Subcutaneous abdominal adipose tissue (tissue), 5 donors: Measurements from ENCODE around the gene CDC14A.

Source experiments
- H3K27ac ChIP-seq: one replicate; pipeline ENCODE4 v1.7.0; 2013; ENCODE audit warnings: low read depth, mild to moderate bottlenecking, inconsistent platforms, low read length, moderate library complexity
- H3K27me3 ChIP-seq, 5 donors: one replicate each; pipeline ENCODE4 v1.7.0; 2013; ENCODE audit warnings: low read length in 5 of 5, inconsistent platforms in 1 of 5; ENCODE audit not compliant: control insufficient read depth in 5 of 5, insufficient read depth in 4 of 5
- H3K36me3 ChIP-seq, 5 donors: one replicate each; pipeline ENCODE4 v1.7.0; 2013; ENCODE audit warnings: low read length in 5 of 5; ENCODE audit not compliant: control insufficient read depth in 5 of 5, insufficient read depth in 5 of 5
- H3K4me1 ChIP-seq, 5 donors: one replicate each; pipeline ENCODE4 v1.7.0; 2013; ENCODE audit warnings: low read length in 5 of 5, mild to moderate bottlenecking in 3 of 5, moderate library complexity in 1 of 5; ENCODE audit not compliant: control insufficient read depth in 5 of 5, insufficient read depth in 5 of 5
- H3K4me3 ChIP-seq, 5 donors: one replicate each; pipeline ENCODE4 v1.7.0; 2013; ENCODE audit warnings: low read length in 5 of 5, low read depth in 1 of 5
- H3K9ac ChIP-seq, 5 donors: one replicate each; pipeline ENCODE4 v1.7.0; 2013; ENCODE audit warnings: low read length in 5 of 5, mild to moderate bottlenecking in 4 of 5, moderate library complexity in 3 of 5
- H3K9me3 ChIP-seq, 5 donors: one replicate each; pipeline ENCODE4 v1.7.0; 2013; ENCODE audit warnings: low read length in 5 of 5; ENCODE audit not compliant: control insufficient read depth in 5 of 5
- donor health status: healthy.
- donor health status: healthy.
- donor health status: healthy.
- donor health status: healthy.
- donor health status: healthy.

CDC14A gene

DNA sequence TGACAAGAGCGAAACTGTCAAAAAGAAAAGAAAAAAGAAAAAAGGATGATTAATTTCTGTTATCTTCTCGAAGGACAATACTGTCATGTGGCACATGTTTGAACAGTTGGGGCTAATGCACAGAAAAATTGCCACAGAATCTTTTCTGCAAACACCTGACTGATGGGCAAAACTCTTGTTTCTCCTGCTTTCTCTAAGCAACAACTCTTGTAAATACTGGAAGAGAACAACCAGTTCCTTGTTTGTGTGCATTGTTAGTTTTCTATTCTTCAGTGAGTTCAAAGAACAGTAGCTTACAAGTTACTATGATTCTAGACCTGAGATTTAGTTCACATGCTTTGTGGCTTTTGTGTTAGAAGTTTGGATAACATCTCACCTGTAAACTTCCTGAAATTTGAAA, 60.7 kb downstream of the CDC14A start:
- no peaks in the 10 kb centered on the region for H3K36me3 ChIP-seq
- H3K9me3 ChIP-seq: no peaks in the 10 kb centered on the region
- no peak overlapping the region for H3K4me3 ChIP-seq
- no peak overlapping the region for H3K9ac ChIP-seq
- H3K27me3 ChIP-seq: no peaks in the 10 kb centered on the region
- no peak overlapping the region for H3K27ac ChIP-seq
- H3K4me1 ChIP-seq: peaks cover 0 to 15% (median 6%) of the 10 kb centered on the region in 5 donors

DNA sequence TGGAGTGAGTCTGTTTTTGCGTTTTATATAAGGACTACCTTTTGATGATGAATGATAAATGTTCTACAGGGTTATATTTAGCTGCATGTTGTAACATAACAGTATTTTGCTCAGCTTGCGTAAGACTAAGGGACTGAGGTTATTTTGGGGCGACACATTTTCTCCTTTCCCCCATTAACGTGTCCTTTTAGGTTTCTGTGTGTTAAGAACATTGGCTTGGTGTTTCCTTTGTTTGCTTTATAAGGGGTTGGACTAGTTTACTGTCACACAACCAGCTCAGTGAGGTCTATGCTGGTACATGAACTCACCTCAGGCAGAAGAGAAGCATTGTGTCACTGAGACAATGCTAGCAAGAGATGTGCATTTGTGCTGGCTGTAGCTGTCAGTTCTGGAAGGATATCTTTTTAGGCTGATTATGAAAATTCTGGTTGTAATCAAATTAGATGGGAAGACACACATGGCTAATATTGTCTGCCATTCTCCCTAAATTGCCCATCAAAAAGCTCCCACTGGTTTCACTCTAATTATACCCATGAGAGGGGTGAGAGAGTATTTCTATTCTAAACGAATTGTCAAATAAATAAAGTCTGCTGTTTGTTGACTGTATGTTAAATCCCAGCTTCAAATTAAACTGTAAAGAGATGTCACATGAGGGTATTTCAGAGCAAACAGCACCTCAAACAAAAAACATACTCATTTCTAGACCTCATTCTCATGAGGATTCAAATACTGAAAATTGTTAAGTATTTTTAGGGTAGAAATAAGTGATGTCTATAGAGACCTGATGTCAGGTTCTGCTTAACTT, 62.6 kb downstream of the CDC14A start:
- Histone ChIP-seq H3K9me3 (no peaks in the 10 kb centered on the region), H3K9ac (no peak overlapping the region), H3K4me3 (no peak overlapping the region), H3K4me1 (peaks cover 0 to 15% (median 6%) of the 10 kb centered on the region in 5 donors), H3K27ac (no peak overlapping the region), H3K36me3 (no peaks in the 10 kb centered on the region), H3K27me3 (no peaks in the 10 kb centered on the region)

DNA sequence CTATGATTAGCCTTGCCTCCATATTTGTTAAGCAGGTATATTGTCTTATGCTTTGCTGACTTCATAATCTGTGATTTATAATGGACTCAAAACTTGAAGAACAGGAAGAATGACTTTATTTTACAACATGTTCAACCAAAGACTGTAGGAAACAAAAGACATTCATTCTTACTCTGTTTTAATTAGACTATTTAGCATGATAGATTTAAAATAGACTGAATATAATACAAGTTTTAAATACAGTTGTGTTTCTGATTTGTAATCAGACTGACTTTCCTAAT, 63.1 kb downstream of the CDC14A start:
- H3K27me3 ChIP-seq: no peaks in the 10 kb centered on the region
- no peak overlapping the region for H3K9ac ChIP-seq
- H3K4me3 ChIP-seq: no peak overlapping the region
- no peaks in the 10 kb centered on the region for H3K9me3 ChIP-seq
- no peaks in the 10 kb centered on the region for H3K36me3 ChIP-seq
- H3K4me1 ChIP-seq: peaks cover 0 to 15% (median 6%) of the 10 kb centered on the region in 5 donors
- H3K27ac ChIP-seq: no peak overlapping the region

DNA sequence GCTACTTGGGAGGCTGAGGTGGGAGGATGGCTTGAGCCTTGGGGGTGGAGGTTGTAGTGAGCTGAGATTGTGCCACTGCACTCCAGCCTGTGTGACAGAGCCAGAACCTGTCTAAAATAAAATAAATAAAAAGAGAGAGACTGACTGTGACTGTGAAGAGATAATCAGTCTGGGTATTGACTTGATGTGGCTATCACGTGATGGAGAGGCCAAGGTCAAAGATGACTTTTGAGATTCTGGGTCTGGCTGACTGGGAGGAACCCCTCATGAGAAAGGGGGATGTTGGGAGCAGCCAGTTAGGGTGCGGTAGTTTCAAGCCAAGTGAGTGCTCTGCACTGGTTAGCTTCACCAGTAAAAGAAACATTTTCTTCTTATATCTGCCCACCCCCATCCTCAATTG, 66.8 kb downstream of the CDC14A start:
- Histone ChIP-seq H3K4me1 (peaks cover 0 to 12% (median 6%) of the 10 kb centered on the region in 5 donors), H3K27me3 (no peaks in the 10 kb centered on the region), H3K27ac (no peak overlapping the region), H3K9me3 (no peaks in the 10 kb centered on the region), H3K36me3 (no peaks in the 10 kb centered on the region), H3K9ac (no peak overlapping the region), H3K4me3 (no peak overlapping the region)

DNA sequence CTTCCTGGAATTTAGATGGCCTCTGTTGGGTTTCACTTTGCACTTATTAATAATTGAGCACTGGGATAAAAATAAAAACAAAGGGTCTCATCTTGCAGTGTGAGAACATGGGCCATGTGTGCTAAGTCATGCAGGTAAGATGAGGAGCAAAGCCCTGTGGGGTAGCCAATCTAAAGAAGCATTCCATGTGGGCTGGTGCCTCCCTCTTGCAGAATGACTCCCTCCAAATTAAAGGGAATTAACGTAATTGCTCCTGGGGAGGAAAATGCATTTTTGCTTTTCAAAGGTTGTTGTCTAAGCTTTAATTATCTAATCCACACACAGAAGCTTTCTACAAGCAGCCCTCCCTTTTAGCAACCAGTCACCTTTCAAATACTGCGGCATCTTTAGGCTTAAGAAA, 69.8 kb downstream of the CDC14A start:
- H3K4me1 ChIP-seq: no peaks in the 10 kb centered on the region
- no peak overlapping the region for H3K9ac ChIP-seq
- H3K27ac ChIP-seq: no peak overlapping the region
- H3K27me3 ChIP-seq: no peaks in the 10 kb centered on the region
- no peaks in the 10 kb centered on the region for H3K9me3 ChIP-seq
- H3K4me3 ChIP-seq: no peak overlapping the region
- peaks cover 0 to 2% (median 0%) of the 10 kb centered on the region in 5 donors for H3K36me3 ChIP-seq

DNA sequence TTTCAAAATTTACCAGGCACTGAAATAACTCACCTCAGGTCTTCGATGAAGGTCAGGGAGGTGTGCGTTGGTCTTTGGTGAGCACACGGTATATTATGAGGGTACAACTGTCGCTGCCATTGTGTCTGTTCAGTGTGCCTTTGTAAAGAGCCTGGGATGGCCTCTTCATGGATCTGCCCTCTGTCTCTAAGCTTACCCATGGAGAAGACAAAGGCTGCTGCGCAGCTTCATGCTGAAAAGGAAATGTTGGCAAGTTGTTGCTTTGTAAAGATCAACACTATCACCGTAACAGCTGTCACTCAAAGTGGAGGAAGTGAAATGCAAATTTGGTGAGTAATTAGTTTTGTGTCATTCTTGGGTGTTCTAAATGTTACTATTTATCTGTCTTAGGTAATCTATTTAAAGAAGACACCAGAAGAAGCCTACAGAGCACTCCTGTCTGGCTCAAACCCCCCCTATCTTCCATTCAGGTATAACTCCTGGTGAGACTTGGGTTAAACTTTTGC, 71.6 kb downstream of the CDC14A start:
- H3K9me3 ChIP-seq: no peaks in the 10 kb centered on the region
- no peak overlapping the region for H3K27ac ChIP-seq
- no peak overlapping the region for H3K9ac ChIP-seq
- no peaks in the 10 kb centered on the region for H3K4me1 ChIP-seq
- H3K36me3 ChIP-seq: peaks cover 0 to 5% (median 0%) of the 10 kb centered on the region in 5 donors
- H3K4me3 ChIP-seq: no peak overlapping the region
- no peaks in the 10 kb centered on the region for H3K27me3 ChIP-seq

DNA sequence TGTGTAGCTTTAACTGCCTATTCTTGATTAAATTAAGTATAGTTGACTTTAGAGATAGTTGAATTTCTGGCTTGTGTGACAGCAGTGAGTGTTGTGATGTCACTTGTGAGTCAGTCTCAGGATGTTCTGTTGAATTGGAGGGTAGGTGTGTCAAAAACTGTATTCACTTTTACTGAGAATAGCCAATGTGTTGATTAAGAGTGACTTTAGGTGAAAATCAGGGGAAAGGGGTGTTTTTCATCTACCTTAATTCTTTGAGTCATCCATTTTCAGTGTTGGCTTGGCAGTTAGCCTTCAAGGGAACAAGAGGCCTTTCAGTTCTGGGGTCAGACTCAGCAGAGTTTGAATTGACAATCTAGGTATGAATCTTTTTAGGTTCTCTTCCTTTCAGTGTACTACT, 75.9 kb downstream of the CDC14A start:
- Histone ChIP-seq H3K4me3 (no peak overlapping the region), H3K27ac (no peak overlapping the region), H3K27me3 (no peaks in the 10 kb centered on the region), H3K36me3 (peaks cover 0 to 5% (median 0%) of the 10 kb centered on the region in 5 donors), H3K9me3 (no peaks in the 10 kb centered on the region), H3K4me1 (no peaks in the 10 kb centered on the region), H3K9ac (no peak overlapping the region)

DNA sequence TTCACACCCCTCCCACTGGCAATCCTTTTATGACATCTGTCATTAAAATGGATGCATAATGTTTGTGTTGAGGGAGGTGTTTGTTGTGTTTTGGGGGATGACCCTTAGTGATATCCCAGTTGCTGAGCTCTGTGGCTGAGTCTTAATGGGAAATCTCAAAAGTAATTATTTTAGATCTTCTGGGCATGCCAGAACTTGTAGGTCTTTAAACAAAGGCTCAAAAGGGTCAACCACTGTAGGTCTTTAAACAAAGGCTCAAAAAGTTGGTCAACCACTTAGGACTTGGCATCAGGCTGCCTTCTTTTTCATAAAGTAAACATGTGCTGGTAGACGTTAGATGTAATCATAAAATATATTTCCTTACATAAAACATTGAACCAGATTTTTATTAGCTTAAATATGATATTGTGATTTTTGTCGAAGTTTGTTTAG, 78.0 kb downstream of the CDC14A start:
- H3K27me3 ChIP-seq: no peaks in the 10 kb centered on the region
- no peak overlapping the region for H3K4me3 ChIP-seq
- H3K9ac ChIP-seq: no peak overlapping the region
- H3K36me3 ChIP-seq: peaks cover 0 to 5% (median 0%) of the 10 kb centered on the region in 5 donors
- no peaks in the 10 kb centered on the region for H3K9me3 ChIP-seq
- no peak overlapping the region for H3K27ac ChIP-seq
- H3K4me1 ChIP-seq: no peaks in the 10 kb centered on the region

DNA sequence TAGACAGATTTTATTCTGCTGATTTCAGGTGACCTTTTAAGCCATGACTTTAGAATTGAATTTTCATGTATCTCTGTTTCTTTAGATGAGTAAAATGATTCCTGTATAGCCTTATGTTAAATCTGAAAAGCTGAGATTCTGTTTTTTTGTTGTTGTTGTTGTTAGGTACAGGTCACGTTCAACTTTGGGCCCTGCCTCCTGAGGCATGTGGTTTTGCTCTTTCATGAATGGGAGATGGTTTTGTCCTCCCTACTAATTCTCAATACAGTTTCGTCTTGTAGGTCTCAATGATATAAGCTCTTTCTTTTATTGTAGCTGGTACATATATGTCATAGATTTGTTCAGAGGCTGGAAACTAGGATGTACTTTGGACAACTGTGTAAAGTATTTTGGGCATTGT, 79.6 kb downstream of the CDC14A start:
- Histone ChIP-seq H3K27ac (no peak overlapping the region), H3K4me3 (no peak overlapping the region), H3K4me1 (no peaks in the 10 kb centered on the region), H3K36me3 (peaks cover 0 to 5% (median 0%) of the 10 kb centered on the region in 5 donors), H3K9me3 (no peaks in the 10 kb centered on the region), H3K9ac (no peak overlapping the region), H3K27me3 (no peaks in the 10 kb centered on the region)

DNA sequence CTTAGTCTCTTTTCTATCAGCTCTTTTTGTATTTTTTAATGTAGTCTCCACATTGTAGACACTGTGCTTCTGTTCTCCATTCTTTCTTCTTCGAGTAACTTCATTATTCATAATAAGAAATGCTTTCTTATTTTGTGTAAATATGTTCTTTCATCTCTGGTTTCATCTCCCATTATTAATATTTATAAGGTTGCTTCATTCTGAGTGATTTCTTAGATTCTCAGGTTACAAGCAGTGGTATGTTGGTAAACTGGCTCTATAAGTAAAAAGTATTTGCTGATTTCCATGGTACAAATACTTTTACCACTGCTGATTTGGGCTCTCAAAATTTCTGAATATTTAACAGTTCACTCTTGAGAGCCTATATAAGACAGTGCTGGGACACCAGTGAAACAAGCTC, 81.3 kb downstream of the CDC14A start:
- Histone ChIP-seq H3K27me3 (no peaks in the 10 kb centered on the region), H3K4me3 (no peak overlapping the region), H3K36me3 (no peaks in the 10 kb centered on the region), H3K4me1 (no peaks in the 10 kb centered on the region), H3K9ac (no peak overlapping the region), H3K9me3 (no peaks in the 10 kb centered on the region), H3K27ac (no peak overlapping the region)
